Hepatocyte (in vitro differentiated cells): Measurements from ENCODE around the gene ANK2. TPM values are rescaled to one million over a fixed set of nuclear protein-coding genes. Genes with fewer than 3 reads are reported as not detected.

Experiments
- DNase-seq: peaks from one replicate; pipeline ENCODE4 v3.0.0-alpha.2; 2016; ENCODE audit warnings: low spot score
- H2AFZ ChIP-seq: fragments of 200-600 bp; sonication (generic); 2 replicates; pipeline ENCODE4 v1.6.0; 2016; ENCODE audit warnings: antibody characterized with exemption, mild to moderate bottlenecking
- H3K27ac ChIP-seq: fragments of 200-600 bp; sonication (generic); 2 replicates; pipeline ENCODE4 v1.5.1; 2016; ENCODE audit warnings: mild to moderate bottlenecking
- H3K27me3 ChIP-seq: fragments of 200-600 bp; sonication (generic); 2 replicates; pipeline ENCODE4 v1.6.1; 2016
- H3K36me3 ChIP-seq: fragments of 200-600 bp; sonication (generic); replicated peaks from 2 replicates; pipeline ENCODE4 v1.5.1; 2016; ENCODE audit warnings: low read depth; ENCODE audit not compliant: insufficient read depth
- H3K4me1 ChIP-seq: fragments of 200-600 bp; sonication (generic); 2 replicates; pipeline ENCODE4 v1.5.1; 2016; ENCODE audit warnings: mild to moderate bottlenecking, moderate library complexity; ENCODE audit not compliant: insufficient read depth
- H3K4me2 ChIP-seq: fragments of 200-600 bp; sonication (generic); 2 replicates; pipeline ENCODE4 v1.6.0; 2016
- H3K4me3 ChIP-seq: fragments of 200-600 bp; sonication (generic); 2 replicates; pipeline ENCODE4 v1.5.1; 2016; ENCODE audit warnings: mild to moderate bottlenecking
- H3K79me2 ChIP-seq: fragments of 200-600 bp; sonication (generic); 2 replicates; pipeline ENCODE4 v1.6.0; 2017; ENCODE audit warnings: mild to moderate bottlenecking
- H3K9me2 ChIP-seq: fragments of 200-600 bp; sonication (generic); replicated peaks from 2 replicates; pipeline ENCODE4 v1.6.0; 2017; ENCODE audit warnings: mild to moderate bottlenecking; ENCODE audit not compliant: insufficient read depth
- H3K9me3 ChIP-seq: fragments of 200-600 bp; sonication (generic); 2 replicates; pipeline ENCODE4 v1.5.1; 2016; ENCODE audit warnings: low read depth, mild to moderate bottlenecking
- H4K20me1 ChIP-seq: fragments of 200-600 bp; sonication (generic); 2 replicates; pipeline ENCODE4 v1.6.0; 2016; ENCODE audit warnings: mild to moderate bottlenecking; ENCODE audit not compliant: insufficient read depth, poor library complexity, severe bottlenecking
- CTCF ChIP-seq: fragments of 200-600 bp; sonication (generic); IDR thresholded peaks from 2 replicates; pipeline ENCODE4 v1.5.1; 2016; ENCODE audit warnings: antibody characterized with exemption, mild to moderate bottlenecking; ENCODE audit not compliant: poor library complexity
- EZH2 ChIP-seq: fragments of 200-600 bp; sonication (generic); IDR thresholded peaks from 2 replicates; pipeline ENCODE4 v1.6.1; 2016; ENCODE audit warnings: antibody characterized with exemption, mild to moderate bottlenecking, borderline replicate concordance
- EZH2phosphoT487 ChIP-seq: fragments of 200-600 bp; sonication (generic); IDR thresholded peaks from one replicate; pipeline ENCODE4 v1.6.1; 2018; ENCODE audit warnings: antibody characterized with exemption, mild to moderate bottlenecking, low read depth, moderate library complexity; ENCODE audit not compliant: unreplicated experiment, severe bottlenecking
- WGBS: methylation state at CpG from one replicate; pipeline ENCODE4 v1.1.6; 2016; ENCODE audit warnings: low lambda C conversion rate; ENCODE audit errors: missing lambda C conversion rate; 5-methylcytosine and 5-hydroxymethylcytosine counted together
- polyA plus RNA-seq: library from polyadenylated mRNA; unstranded; fragments of >200 nt; fragmentation: Nextera tagmentation; extraction: Ambion mirVana; gene quantifications from 2 replicates; pipeline ENCODE4 v1.2.1, GENCODE V29; 2016
- total RNA-seq: library from RNA; depleted of rRNA; stranded (reverse); fragments of >200 nt; gene quantifications from 2 replicates; pipeline ENCODE4 v1.2.3, GENCODE V29; 2014

ANK2 gene
- total and polyA plus RNA-seq, 2 experiments from 2014 or later: 3.6 to 17.5 TPM

GRCh38 chr4:113276464-113277170 lies 227.2 kb downstream of the ANK2 start:
- 62% methylated on average over 7 of the region's 7 CpGs for WGBS
- Histone ChIP-seq H3K4me2 (no peak overlapping the region), H3K27ac (peak overlapping the region; percentile 25), H4K20me1 (no peaks in the 10 kb centered on the region), H3K36me3 (no peaks in the 10 kb centered on the region), H3K9me3 (no peaks in the 10 kb centered on the region), H3K4me1 (no peaks in the 10 kb centered on the region), H3K27me3 (no peaks in the 10 kb centered on the region), H3K79me2 (no peaks in the 10 kb centered on the region), H2AFZ (no peak overlapping the region), H3K4me3 (no peak overlapping the region), H3K9me2 (no peaks in the 10 kb centered on the region)
- peak; percentile 7 for DNase-seq
- TF ChIP-seq CTCF (no peak), EZH2phosphoT487 (no peak), EZH2 (no peak)

GRCh38 chr4:113278324-113278934 lies 229.0 kb downstream of the ANK2 start:
- Histone ChIP-seq H3K36me3 (no peaks in the 10 kb centered on the region), H3K27me3 (no peaks in the 10 kb centered on the region), H3K79me2 (no peaks in the 10 kb centered on the region), H3K9me2 (no peaks in the 10 kb centered on the region), H2AFZ (no peak overlapping the region), H3K27ac (no peak overlapping the region), H3K4me3 (no peak overlapping the region), H3K4me2 (no peak overlapping the region), H4K20me1 (no peaks in the 10 kb centered on the region), H3K9me3 (no peaks in the 10 kb centered on the region), H3K4me1 (no peaks in the 10 kb centered on the region)
- DNase-seq: peak; percentile 89
- WGBS: 29% methylated on average over 8 of the region's 8 CpGs
- no peak for TF ChIP-seq EZH2phosphoT487
- TF ChIP-seq EZH2: no peak
- TF ChIP-seq CTCF: peak; percentile 88

- H4K20me1 ChIP-seq: no peaks in the 10 kb centered on the region
- H3K4me3 ChIP-seq: no peak overlapping the region
- no peak overlapping the region for H2AFZ ChIP-seq
- no peak for DNase-seq
- no peak overlapping the region for H3K27ac ChIP-seq
- H3K4me2 ChIP-seq: no peak overlapping the region
- 82% methylated on average over 4 of the region's 4 CpGs for WGBS
- no peaks in the 10 kb centered on the region for H3K4me1 ChIP-seq
- no peak for TF ChIP-seq CTCF
- no peak for TF ChIP-seq EZH2phosphoT487
- TF ChIP-seq EZH2: no peak
- H3K27me3 ChIP-seq: no peaks in the 10 kb centered on the region
- no peaks in the 10 kb centered on the region for H3K79me2 ChIP-seq
- no peaks in the 10 kb centered on the region for H3K9me2 ChIP-seq
- H3K9me3 ChIP-seq: no peaks in the 10 kb centered on the region
- H3K36me3 ChIP-seq: no peaks in the 10 kb centered on the region
Measured at GRCh38 chr4:113285501-113285900, 236.0 kb downstream of the ANK2 start.
